D341Med (cell line): ENCODE measurements around the gene MLLT1.
"Not testable (repeated sequence)": the region's sequence is repeated elsewhere in the genome, so short reads cannot be mapped to it uniquely, and the experiment has no call there.

Experiments
- DNase-seq: peaks from one replicate; pipeline ENCODE4 v3.0.0; 2012; ENCODE audit warnings: low spot score

Gene MLLT1

GRCh38 chr19:6279931-6280591 lies at the start of gene MLLT1:
Gene MLLT1 (minus strand): TSS chr19:6279975. CDS start chr19:6279784, 191 bp downstream.
- DNase-seq, result peak; percentile 100

- no peak for DNase-seq
Observed at GRCh38 chr19:6326815-6327214, 47.0 kb upstream of the MLLT1 start.

- DNase-seq, result no peak
Observed at GRCh38 chr19:6325614-6326013, 45.8 kb upstream of the MLLT1 start.

- no peak for DNase-seq
Observed at GRCh38 chr19:6324757-6325156, 45.0 kb upstream of the MLLT1 start.

- no peak for DNase-seq
Observed at GRCh38 chr19:6322284-6322683, 42.5 kb upstream of the MLLT1 start.

GRCh38 chr19:6319376-6319775 lies 39.6 kb upstream of the MLLT1 start:
- DNase-seq, result no peak

- no peak for DNase-seq
Observed at GRCh38 chr19:6318772-6319171, 39.0 kb upstream of the MLLT1 start.

GRCh38 chr19:6315646-6316045 lies 35.9 kb upstream of the MLLT1 start:
- not testable (repeated sequence) for DNase-seq

GRCh38 chr19:6313398-6313969 lies 33.7 kb upstream of the MLLT1 start:
- DNase-seq, result no peak

- DNase-seq, result no peak
Observed at GRCh38 chr19:6312018-6312417, 32.2 kb upstream of the MLLT1 start.

- DNase-seq, result no peak
Observed at GRCh38 chr19:6298413-6298812, 18.6 kb upstream of the MLLT1 start.

- DNase-seq, result no peak
Observed at GRCh38 chr19:6297202-6297601, 17.4 kb upstream of the MLLT1 start.

GRCh38 chr19:6292006-6292405 lies 12.2 kb upstream of the MLLT1 start:
- DNase-seq, result no peak

- no peak for DNase-seq
Observed at GRCh38 chr19:6288737-6289136, 9.0 kb upstream of the MLLT1 start.

- DNase-seq, result no peak
Observed at GRCh38 chr19:6287269-6287885, 7.6 kb upstream of the MLLT1 start.

- no peak for DNase-seq
Observed at GRCh38 chr19:6286676-6287075, 6.9 kb upstream of the MLLT1 start.

GRCh38 chr19:6282393-6282792 lies 2.6 kb upstream of the MLLT1 start:
- not testable (repeated sequence) for DNase-seq

- DNase-seq, result no peak
Observed at GRCh38 chr19:6279620-6279930, 200 bp downstream of the MLLT1 start.

GRCh38 chr19:6278740-6279619 lies 795 bp downstream of the MLLT1 start:
- no peak for DNase-seq

- DNase-seq, result no peak
Observed at GRCh38 chr19:6278051-6278450, 1.7 kb downstream of the MLLT1 start.

- DNase-seq, result no peak
Observed at GRCh38 chr19:6276447-6276846, 3.3 kb downstream of the MLLT1 start.

- DNase-seq, result no peak
Observed at GRCh38 chr19:6275170-6275744, 4.5 kb downstream of the MLLT1 start.
